HEK293T (cell line): ENCODE results near the gene DYRK1A.
A peak's percentile ranks its signal among the peaks of the same experiment; 100 is the strongest.

Experiments
- CTCF ChIA-PET: fragments of 350-600 bp; formaldehyde crosslinking; extraction: SDS; loops from one replicate; lab custom pipeline; 2021; ENCODE audit warnings: antibody characterized with exemption, inconsistent platforms; lab: Yijun Ruan, JAX
- POLR2A ChIA-PET: fragments of 350-600 bp; formaldehyde crosslinking; extraction: SDS; loops from one replicate; lab custom pipeline; 2020; ENCODE audit warnings: antibody characterized with exemption, inconsistent platforms; lab: Yijun Ruan, JAX
- DNase-seq: peaks from one replicate; pipeline ENCODE4 v3.0.0; 2012; ENCODE audit warnings: mixed read lengths; ENCODE audit errors: extremely low spot score
- ARNT ChIP-seq: fragments of 450-650 bp; IDR thresholded peaks from 2 replicates; pipeline ENCODE4 v1.6.1; 2017; ENCODE audit warnings: mild to moderate bottlenecking
- BHLHE40 ChIP-seq: fragments of 450-650 bp; IDR thresholded peaks from 2 replicates; pipeline ENCODE4 v1.6.1; 2016; ENCODE audit warnings: mild to moderate bottlenecking, moderate library complexity, borderline replicate concordance
- CTBP1 ChIP-seq: fragments of 450-650 bp; IDR thresholded peaks from 2 replicates; pipeline ENCODE4 v1.6.1; 2016; ENCODE audit warnings: borderline replicate concordance
- ELF4 ChIP-seq: fragments of 450-650 bp; IDR thresholded peaks from 2 replicates; pipeline ENCODE4 v1.6.1; 2017; ENCODE audit warnings: antibody characterized with exemption
- FOXA1 ChIP-seq: fragments of 450-650 bp; IDR thresholded peaks from 2 replicates; pipeline ENCODE4 v1.6.1; 2016; ENCODE audit warnings: mild to moderate bottlenecking
- FOXK2 ChIP-seq: fragments of 450-650 bp; IDR thresholded peaks from 2 replicates; pipeline ENCODE4 v1.6.1; 2016; ENCODE audit warnings: mild to moderate bottlenecking
- FOXM1 ChIP-seq: fragments of 450-650 bp; IDR thresholded peaks from 2 replicates; pipeline ENCODE4 v1.6.1; 2017; ENCODE audit warnings: mild to moderate bottlenecking, borderline replicate concordance
- HDGF ChIP-seq: fragments of 450-650 bp; IDR thresholded peaks from 2 replicates; pipeline ENCODE4 v1.6.1; 2017; ENCODE audit warnings: antibody characterized with exemption, borderline replicate concordance
- L3MBTL2 ChIP-seq: fragments of 450-650 bp; conservative IDR thresholded peaks from 2 replicates; pipeline ENCODE4 v1.6.1; 2016; ENCODE audit warnings: mild to moderate bottlenecking
- LEF1 ChIP-seq: fragments of 450-650 bp; IDR thresholded peaks from 2 replicates; pipeline ENCODE4 v1.6.1; 2017; ENCODE audit warnings: mild to moderate bottlenecking, borderline replicate concordance
- NFRKB ChIP-seq: fragments of 450-650 bp; IDR thresholded peaks from 2 replicates; pipeline ENCODE4 v1.6.1; 2016; ENCODE audit warnings: mild to moderate bottlenecking, moderate library complexity
- PKNOX1 ChIP-seq: fragments of 450-650 bp; IDR thresholded peaks from 2 replicates; pipeline ENCODE4 v1.6.1; 2016
- SP1 ChIP-seq: fragments of 450-650 bp; IDR thresholded peaks from 2 replicates; pipeline ENCODE4 v1.6.1; 2017
- SUZ12 ChIP-seq: fragments of 450-650 bp; IDR thresholded peaks from 2 replicates; pipeline ENCODE4 v1.6.1; 2016; ENCODE audit warnings: mild to moderate bottlenecking
- TARDBP ChIP-seq: fragments of 450-650 bp; IDR thresholded peaks from 2 replicates; pipeline ENCODE4 v1.6.1; 2016
- ZNF384 ChIP-seq: fragments of 450-650 bp; IDR thresholded peaks from 2 replicates; pipeline ENCODE4 v1.6.1; 2016

The DYRK1A gene

GRCh38 chr21:37337179-37337578, 29.4 kb upstream of the DYRK1A start:
- no peak for TF ChIP-seq NFRKB
- TF ChIP-seq LEF1: no peak
- no peak for TF ChIP-seq SUZ12
- TF ChIP-seq L3MBTL2: no peak
- no peak for TF ChIP-seq FOXA1

GRCh38 chr21:37337831-37338230, 28.7 kb upstream of the DYRK1A start:
- ChIA-PET CTCF (no interaction called here), POLR2A (interaction anchor here (1.4 to 2.1 kb wide), 2 partner anchors 27 to 70 kb away, joined by 3 to 7 read pairs; partner anchors contain the start of gene VPS26C)
- DNase-seq: no peak
- TF ChIP-seq ARNT (no peak), SP1 (no peak), CTBP1 (no peak), HDGF (no peak), LEF1 (no peak), L3MBTL2 (no peak), FOXK2 (no peak), ZNF384 (no peak), FOXA1 (no peak), PKNOX1 (no peak), NFRKB (no peak), SUZ12 (no peak), FOXM1 (no peak), BHLHE40 (no peak), TARDBP (no peak), ELF4 (no peak)

More at GRCh38 chr21:37337179-37337578, 29.4 kb upstream of the DYRK1A start:
- CTCF ChIA-PET: no interaction called here
- POLR2A ChIA-PET: no interaction called here
- no peak for DNase-seq

- ChIA-PET CTCF (interaction anchor here (0.6 kb wide), 1 partner anchor 124 kb away, joined by 3 read pairs; no protein-coding TSS in a partner anchor), POLR2A (interaction anchor here (1.4 to 2.1 kb wide), 2 partner anchors 26 to 71 kb away, joined by 3 to 7 read pairs; partner anchors contain the start of gene VPS26C)
- peak; percentile 66 for DNase-seq
- TF ChIP-seq PKNOX1 (peak; percentile 91), CTBP1 (peak; percentile 73), ZNF384 (peak; percentile 80), SP1 (no peak), FOXK2 (no peak), BHLHE40 (no peak), L3MBTL2 (peak; percentile 43; the same call in 1 of the 2 replicates), ELF4 (no peak)
Measured at GRCh38 chr21:37338671-37339551, 27.7 kb upstream of the DYRK1A start.

GRCh38 chr21:37339552-37339939, 27.0 kb upstream of the DYRK1A start:
- POLR2A ChIA-PET: interaction anchor here (1.4 to 2.1 kb wide), 2 partner anchors 25 to 72 kb away, joined by 3 to 7 read pairs; partner anchors contain the start of gene VPS26C
- DNase-seq: no peak
- no peak for TF ChIP-seq LEF1
- no peak for TF ChIP-seq L3MBTL2
- TF ChIP-seq PKNOX1: no peak
- no peak for TF ChIP-seq ZNF384
- no peak for TF ChIP-seq FOXK2
- no peak for TF ChIP-seq SP1
- TF ChIP-seq ARNT: no peak
- TF ChIP-seq FOXM1: no peak
- TF ChIP-seq BHLHE40: no peak
- no peak for TF ChIP-seq NFRKB
- no peak for TF ChIP-seq HDGF
- CTCF ChIA-PET: no interaction called here

GRCh38 chr21:37341254-37341960, 25.2 kb upstream of the DYRK1A start:
- CTCF ChIA-PET: no interaction called here
- TF ChIP-seq ARNT: no peak
- TF ChIP-seq FOXA1: no peak
- TF ChIP-seq SP1: no peak
- no peak for TF ChIP-seq PKNOX1
- TF ChIP-seq BHLHE40: no peak
- no peak for TF ChIP-seq L3MBTL2
- TF ChIP-seq ZNF384: no peak
- TF ChIP-seq SUZ12: no peak
- no peak for TF ChIP-seq ELF4
- TF ChIP-seq CTBP1: no peak
- no peak for TF ChIP-seq TARDBP
- no peak for TF ChIP-seq FOXM1
- TF ChIP-seq HDGF: no peak
- TF ChIP-seq NFRKB: no peak
- TF ChIP-seq FOXK2: no peak
- no peak for DNase-seq
- POLR2A ChIA-PET: no interaction called here
